ENCODE data around the gene SLC12A6. TPM values are rescaled to one million over a fixed set of nuclear protein-coding genes. Genes with fewer than 3 reads are reported as not detected.
"Not testable (repeated sequence)": the region's sequence is repeated elsewhere in the genome, so short reads cannot be mapped to it uniquely, and the experiment has no call there.

SLC12A6 gene
- total RNA-seq, 2 experiments from 2014 or later: 30.6 to 31.7 TPM

GRCh38 chr15:34353627-34354026 lies 16.0 kb upstream of the SLC12A6 start:
- ChIA-PET CTCF (interaction anchor here (2.4 kb wide), 1 partner anchor 13 kb away, joined by 13 read pairs; the partner anchor contains the start of gene LPCAT4), POLR2A (interaction anchor here (1.2 to 3.0 kb wide), 3 partner anchors 11 to 17 kb away, joined by 3 to 20 read pairs (median 9); partner anchors contain the start of genes LPCAT4, NOP10 and NUTM1)
- no peak for DNase-seq
- H3K27ac Mint-ChIP-seq: no peak overlapping the region
- no peak overlapping the region for H3K4me3 Mint-ChIP-seq
- no peaks in the 10 kb centered on the region for H3K4me1 Mint-ChIP-seq
- H3K36me3 Mint-ChIP-seq (ENCODE audit: low read depth): peaks cover 18% of the 10 kb centered on the region
- H3K9me3 Mint-ChIP-seq: no peaks in the 10 kb centered on the region
- no peaks in the 10 kb centered on the region for H3K27me3 Mint-ChIP-seq

GRCh38 chr15:34352996-34353395 lies 15.4 kb upstream of the SLC12A6 start:
- DNase-seq, H3K27ac Mint-ChIP-seq, H3K27me3 Mint-ChIP-seq, H3K4me1 Mint-ChIP-seq, H3K9me3 Mint-ChIP-seq, H3K4me3 Mint-ChIP-seq: not testable (repeated sequence)
- ChIA-PET CTCF (interaction anchor here (0.9 to 2.4 kb wide), 3 partner anchors 9 to 14 kb away, joined by 3 to 13 read pairs (median 5); partner anchors contain the start of gene LPCAT4), POLR2A (interaction anchor here (1.2 to 3.0 kb wide), 3 partner anchors 10 to 16 kb away, joined by 3 to 20 read pairs (median 9); partner anchors contain the start of genes LPCAT4, NOP10 and NUTM1)
- H3K36me3 Mint-ChIP-seq (ENCODE audit: low read depth): peaks cover 14% of the 10 kb centered on the region

- Mint-ChIP-seq H3K9me3 (no peaks in the 10 kb centered on the region), H3K4me1 (no peaks in the 10 kb centered on the region), H3K27ac (no peak overlapping the region), H3K4me3 (no peak overlapping the region), H3K27me3 (no peaks in the 10 kb centered on the region), H3K36me3 (ENCODE audit: low read depth) (peaks cover 2% of the 10 kb centered on the region)
- DNase-seq: no peak
- ChIA-PET CTCF (no interaction called here), POLR2A (no interaction called here)
These were observed 12.2 kb upstream of the SLC12A6 start for GRCh38 chr15:34349769-34350168.

- CTCF ChIA-PET: no interaction called here
- Mint-ChIP-seq H3K9me3 (no peaks in the 10 kb centered on the region), H3K27me3 (no peaks in the 10 kb centered on the region), H3K36me3 (ENCODE audit: low read depth) (no peaks in the 10 kb centered on the region), H3K27ac (no peak overlapping the region), H3K4me3 (no peak overlapping the region), H3K4me1 (no peaks in the 10 kb centered on the region)
- POLR2A ChIA-PET: interaction anchor here (1.1 kb wide), 1 partner anchor 18 kb away, joined by 5 read pairs; the partner anchor contains the start of gene LPCAT4
- DNase-seq: no peak
These were observed 11.2 kb upstream of the SLC12A6 start for GRCh38 chr15:34348735-34349300.

- H3K9me3 Mint-ChIP-seq: no peaks in the 10 kb centered on the region
These were observed 10.5 kb upstream of the SLC12A6 start for GRCh38 chr15:34347951-34348638.

GRCh38 chr15:34342737-34343575 lies 5.4 kb upstream of the SLC12A6 start, which contains the start of the genes NOP10 and NUTM1:
TSS of gene NOP10 (minus strand) at chr15:34343136. CDS start at chr15:34343073, 63 bp downstream.
TSS of gene NUTM1 (plus strand) at chr15:34343315. CDS start at chr15:34343697, 382 bp downstream.
- POLR2A ChIA-PET: interaction anchor here (0.7 to 2.4 kb wide), 15 partner anchors 9 to 304 kb away, joined by 3 to 43 read pairs (median 5); partner anchors contain the start of genes AVEN, EMC7, GOLGA8B and KATNBL1
- H3K9me3 Mint-ChIP-seq: no peaks in the 10 kb centered on the region
- H3K4me1 Mint-ChIP-seq: peaks cover 26% of the 10 kb centered on the region

More at GRCh38 chr15:34347951-34348638, 10.5 kb upstream of the SLC12A6 start:
- POLR2A ChIA-PET: interaction anchor here (1.1 kb wide), 1 partner anchor 19 kb away, joined by 5 read pairs; the partner anchor contains the start of gene LPCAT4
- Mint-ChIP-seq H3K27ac (no peak overlapping the region), H3K36me3 (ENCODE audit: low read depth) (no peaks in the 10 kb centered on the region), H3K27me3 (no peaks in the 10 kb centered on the region), H3K4me1 (no peaks in the 10 kb centered on the region), H3K4me3 (no peak overlapping the region)
- DNase-seq: no peak
- CTCF ChIA-PET: no interaction called here

GRCh38 chr15:34342213-34342736 lies 4.7 kb upstream of the SLC12A6 start:
- H3K27ac Mint-ChIP-seq: peak overlapping the region; percentile 74
- peaks cover 26% of the 10 kb centered on the region for H3K4me1 Mint-ChIP-seq
- CTCF ChIA-PET: interaction anchor here (0.8 to 2.2 kb wide), 17 partner anchors 8 to 657 kb away, joined by 3 to 60 read pairs (median 4); partner anchors contain the start of genes EMC4, GOLGA8A, GOLGA8B and KATNBL1
- POLR2A ChIA-PET: interaction anchor here (0.7 to 2.4 kb wide), 13 partner anchors 8 to 303 kb away, joined by 3 to 43 read pairs (median 6); partner anchors contain the start of genes AVEN, EMC7, GOLGA8B and LPCAT4
- not testable (repeated sequence) for H3K4me3 Mint-ChIP-seq, H3K27me3 Mint-ChIP-seq, H3K9me3 Mint-ChIP-seq
- DNase-seq: peak; percentile 52
- H3K36me3 Mint-ChIP-seq (ENCODE audit: low read depth): peaks cover 23% of the 10 kb centered on the region

More at GRCh38 chr15:34342737-34343575, 5.4 kb upstream of the SLC12A6 start, which contains the start of the genes NOP10 and NUTM1:
- peak; percentile 95 for DNase-seq
- Mint-ChIP-seq H3K27me3 (no peaks in the 10 kb centered on the region), H3K4me3 (no peak within 1 kb of the TSS), H3K36me3 (ENCODE audit: low read depth) (peaks cover 23% of the 10 kb centered on the region), H3K27ac (peak within 1 kb of the TSS; percentile 74)
- CTCF ChIA-PET: interaction anchor here (0.8 to 2.2 kb wide), 18 partner anchors 9 to 657 kb away, joined by 3 to 60 read pairs (median 4); partner anchors contain the start of genes EMC4, GOLGA8A, GOLGA8B and KATNBL1

GRCh38 chr15:34341381-34342212 lies 4.0 kb upstream of the SLC12A6 start:
- Mint-ChIP-seq H3K36me3 (ENCODE audit: low read depth) (peaks cover 25% of the 10 kb centered on the region), H3K27ac (peak overlapping the region; percentile 74), H3K4me3 (no peak overlapping the region), H3K4me1 (peaks cover 32% of the 10 kb centered on the region), H3K27me3 (no peaks in the 10 kb centered on the region), H3K9me3 (no peaks in the 10 kb centered on the region)
- DNase-seq: no peak
- ChIA-PET POLR2A (interaction anchor here (0.6 to 8.2 kb wide), 3 partner anchors 13 to 242 kb away, joined by 3 to 92 read pairs (median 16); partner anchors contain the start of genes GOLGA8B and LPCAT4), CTCF (no interaction called here)

- H3K9me3 Mint-ChIP-seq: no peaks in the 10 kb centered on the region
- no peaks in the 10 kb centered on the region for H3K27me3 Mint-ChIP-seq
- H3K4me1 Mint-ChIP-seq: peaks cover 48% of the 10 kb centered on the region
- ChIA-PET POLR2A (interaction anchor here (2.5 to 8.2 kb wide), 3 partner anchors 22 to 243 kb away, joined by 8 to 92 read pairs (median 25); partner anchors contain the start of genes GOLGA8B and LPCAT4), CTCF (interaction anchor here (4.8 to 5.3 kb wide), 2 partner anchors 12 to 27 kb away, joined by 22 to 42 read pairs; partner anchors contain the start of gene LPCAT4)
- no peak overlapping the region for H3K4me3 Mint-ChIP-seq
- H3K27ac Mint-ChIP-seq: peak overlapping the region; percentile 12
- no peak for DNase-seq
- peaks cover 25% of the 10 kb centered on the region for H3K36me3 Mint-ChIP-seq (ENCODE audit: low read depth)
These were observed 2.4 kb upstream of the SLC12A6 start for GRCh38 chr15:34339946-34340345.

GRCh38 chr15:34338347-34338746 lies 766 bp upstream of the SLC12A6 start:
- Mint-ChIP-seq H3K4me3 (no peak overlapping the region), H3K4me1 (peaks cover 61% of the 10 kb centered on the region)
- POLR2A ChIA-PET: interaction anchor here (0.7 to 8.2 kb wide), 20 partner anchors 11 to 652 kb away, joined by 3 to 92 read pairs (median 6); partner anchors contain the start of genes AVEN, EMC4, EMC7 and GOLGA8B

More at GRCh38 chr15:34338347-34338746, 766 bp upstream of the SLC12A6 start:
- Mint-ChIP-seq H3K27ac (no peak overlapping the region), H3K9me3 (no peaks in the 10 kb centered on the region), H3K36me3 (ENCODE audit: low read depth) (peaks cover 25% of the 10 kb centered on the region), H3K27me3 (no peaks in the 10 kb centered on the region)
- CTCF ChIA-PET: interaction anchor here (0.6 to 5.3 kb wide), 6 partner anchors 10 to 249 kb away, joined by 3 to 42 read pairs (median 16); partner anchors contain the start of gene LPCAT4
- DNase-seq: no peak

Measured in activated CD4-positive, alpha-beta memory T cell treated with anti-CD3 and anti-CD28 coated beads, Interleukin-2, amount 10 ng/mL, durations not matched to agents 7 days and 5 days (primary cell).